GM18909 (cell line): Measurements from ENCODE around the gene PHRF1.
A peak's percentile ranks its signal among the peaks of the same experiment; 100 is the strongest.

Experiments used
- ATAC-seq: cut with Tn5 transposase; IDR thresholded peaks from one replicate; pipeline ENCODE4 v1.9.1; 2021; ENCODE audit warnings: mild to moderate bottlenecking; ENCODE audit not compliant: unreplicated experiment, poor library complexity

Gene PHRF1

GRCh38 chr11:614021-614622, 37.9 kb downstream of the PHRF1 start:
- ATAC-seq, result no peak

GRCh38 chr11:614623-615503, 38.6 kb downstream of the PHRF1 start:
- ATAC-seq, result peak; percentile 1

GRCh38 chr11:615504-616319, 39.4 kb downstream of the PHRF1 start, which contains the start of gene IRF7:
IRF7 (minus strand) TSS chr11:615950; CDS start chr11:615364, 586 bp downstream.
- peak; percentile 72 for ATAC-seq

GRCh38 chr11:616320-617198, 40.3 kb downstream of the PHRF1 start:
- ATAC-seq, result no peak

GRCh38 chr11:617199-617911, 41.1 kb downstream of the PHRF1 start:
- ATAC-seq, result no peak

- ATAC-seq, result no peak
Observed at GRCh38 chr11:617912-618682, 41.8 kb downstream of the PHRF1 start.

- no peak for ATAC-seq
Observed at GRCh38 chr11:618856-619627, 42.8 kb downstream of the PHRF1 start.

- ATAC-seq, result no peak
Observed at GRCh38 chr11:619628-620050, 43.4 kb downstream of the PHRF1 start.

- ATAC-seq, result no peak
Observed at GRCh38 chr11:620201-620600, 43.9 kb downstream of the PHRF1 start.

- no peak for ATAC-seq
Observed at GRCh38 chr11:620935-621814, 44.9 kb downstream of the PHRF1 start.

- no peak for ATAC-seq
Observed at GRCh38 chr11:621838-622237, 45.6 kb downstream of the PHRF1 start.

GRCh38 chr11:623349-623869, 47.1 kb downstream of the PHRF1 start:
- ATAC-seq, result no peak

- no peak for ATAC-seq
Observed at GRCh38 chr11:623999-624704, 47.9 kb downstream of the PHRF1 start.

GRCh38 chr11:624705-625635, 48.7 kb downstream of the PHRF1 start, which contains the start of gene CDHR5:
CDHR5 (minus strand) TSS chr11:624955; CDS start chr11:624902, 53 bp downstream.
- no peak for ATAC-seq
